ENCODE measurements around the gene AOC1. TPM values are rescaled to one million over a fixed set of nuclear protein-coding genes. Genes with fewer than 3 reads are reported as not detected.

Gene AOC1
- total and polyA plus RNA-seq, 2 of the 13 experiments (the other 11 are each of a cell fraction or from before 2014, with no cell fraction given): not detected

GRCh38 chr7:150895809-150896208 is 43.5 kb downstream of the AOC1 start:
- Histone ChIP-seq H2AFZ (ENCODE audit: low read length) (no peak overlapping the region), H3K27ac (ENCODE audit: extremely low read length, insufficient read depth, low read length) (no peak overlapping the region), H3K36me3 (replicated peaks in 1 of 2; ENCODE audit: control insufficient read depth in 1 of 2, insufficient read depth in 2 of 2, low read length in 2 of 2) (no peaks in the 10 kb centered on the region), H3K4me3 (replicated peaks in 1 of 3; ENCODE audit: insufficient read depth in 1 of 3, low read depth in 2 of 3, low read length in 3 of 3) (no peak overlapping the region), H3K4me2 (ENCODE audit: low read depth, low read length) (no peak overlapping the region), H3K9ac (ENCODE audit: insufficient read depth, low read depth, low read length) (no peak overlapping the region), H3K9me3 (ENCODE audit: low read length) (no peaks in the 10 kb centered on the region), H4K20me1 (ENCODE audit: insufficient read depth, low read length) (no peaks in the 10 kb centered on the region), H3K27me3 (ENCODE audit: control insufficient read depth in 1 of 2, insufficient read depth in 2 of 2, low read length in 2 of 2) (peaks cover 1 to 33% of the 10 kb centered on the region in 2 experiments; a peak in 3 of 5 replicates), H3K4me1 (ENCODE audit: insufficient read depth, low read length) (peaks cover 7% of the 10 kb centered on the region), H3K79me2 (ENCODE audit: insufficient read depth, low read length) (no peaks in the 10 kb centered on the region)
- FAIRE-seq: no peak
- no peak for ATAC-seq
- ChIA-PET CTCF (ENCODE audit: low intra/inter-chr PET ratio, low total read pairs) (no interaction called here), POLR2A (no interaction called here)
- intact Hi-C loops (cut with micrococcal nuclease; ENCODE audit: unreplicated experiment): no loop called here
- TF ChIP-seq CEBPZ (IDR thresholded peaks at IDR 0.05; ENCODE audit: low read length) (no peak), MAF1 (CRISPR knock-in tag; IDR thresholded peaks at IDR 0.05; ENCODE audit: borderline replicate concordance) (no peak), SMAD9 (CRISPR knock-in tag; IDR thresholded peaks at IDR 0.05) (no peak)
- WGBS (ENCODE audit: low lambda C conversion rate): 10% methylated on average over 2 of the region's 2 CpGs
- DNase-seq (ENCODE audit: low spot score): no peak
- in situ Hi-C loops (cut with HindIII; ENCODE audit: extremely low pct_ligation_motif_present, low pct_unique_long_range_greater_than_20kb): loop anchor here (5.0 kb wide), 1 partner anchor 91 kb away; no protein-coding TSS in a partner anchor
- no TSS peak for BruUV-seq (replicated peaks)

- H3K79me2 ChIP-seq (ENCODE audit: insufficient read depth, low read length): no peaks in the 10 kb centered on the region
- ATAC-seq (no peak), DNase-seq (ENCODE audit: low spot score) (no peak), FAIRE-seq (no peak)
- 15% methylated on average over 10 of the region's 10 CpGs for WGBS (ENCODE audit: low lambda C conversion rate)
- no peak overlapping the region for H3K4me3 ChIP-seq (replicated peaks in 1 of 3; ENCODE audit: insufficient read depth in 1 of 3, low read depth in 2 of 3, low read length in 3 of 3)
- H3K9me3 ChIP-seq (ENCODE audit: low read length): no peaks in the 10 kb centered on the region
- no peaks in the 10 kb centered on the region for H4K20me1 ChIP-seq (ENCODE audit: insufficient read depth, low read length)
- peaks cover 1 to 33% of the 10 kb centered on the region in 2 experiments; a peak in 3 of 5 replicates for H3K27me3 ChIP-seq (ENCODE audit: control insufficient read depth in 1 of 2, insufficient read depth in 2 of 2, low read length in 2 of 2)
- no peak overlapping the region for H3K4me2 ChIP-seq (ENCODE audit: low read depth, low read length)
- ChIA-PET CTCF (ENCODE audit: low intra/inter-chr PET ratio, low total read pairs) (no interaction called here), POLR2A (no interaction called here)
- no peak overlapping the region for H3K27ac ChIP-seq (ENCODE audit: extremely low read length, insufficient read depth, low read length)
- in situ Hi-C loops (cut with HindIII; ENCODE audit: extremely low pct_ligation_motif_present, low pct_unique_long_range_greater_than_20kb) (loop anchor here (5.0 kb wide), 1 partner anchor 91 kb away; no protein-coding TSS in a partner anchor), intact Hi-C loops (cut with micrococcal nuclease; ENCODE audit: unreplicated experiment) (no loop called here)
- no TSS peak for BruUV-seq (replicated peaks)
- no peaks in the 10 kb centered on the region for H3K36me3 ChIP-seq (replicated peaks in 1 of 2; ENCODE audit: control insufficient read depth in 1 of 2, insufficient read depth in 2 of 2, low read length in 2 of 2)
- H3K4me1 ChIP-seq (ENCODE audit: insufficient read depth, low read length): peaks cover 15% of the 10 kb centered on the region
- H3K9ac ChIP-seq (ENCODE audit: insufficient read depth, low read depth, low read length): no peak overlapping the region
- no peak overlapping the region for H2AFZ ChIP-seq (ENCODE audit: low read length)
- TF ChIP-seq THYN1 (CRISPR knock-in tag; IDR thresholded peaks at IDR 0.05; ENCODE audit: borderline replicate concordance, low read depth): no peak
- no peak for TF ChIP-seq ISX (CRISPR knock-in tag; conservative IDR thresholded peaks at IDR 0.05)
- no peak for TF ChIP-seq EEA1 (CRISPR knock-in tag; IDR thresholded peaks at IDR 0.05; ENCODE audit: borderline replicate concordance)
These were observed 44.4 kb downstream of the AOC1 start for GRCh38 chr7:150896562-150897209.

All from HepG2 (cell line).